ENCODE data around the gene NDOR1. TPM values are rescaled to one million over a fixed set of nuclear protein-coding genes. Genes with fewer than 3 reads are reported as not detected.
"Not testable (repeated sequence)": the region's sequence is repeated elsewhere in the genome, so short reads cannot be mapped to it uniquely, and the experiment has no call there.

Gene NDOR1
- total RNA-seq, 1 experiment from 2014 or later = 31.8 TPM

GRCh38 chr9:137262173-137262908 is 56.8 kb downstream of the NDOR1 start:
- peak overlapping the region; percentile 23 for H3K27ac Mint-ChIP-seq (ENCODE audit: unreplicated experiment)
- TF ChIP-seq CTCF (IDR thresholded peaks at IDR 0.05; ENCODE audit: insufficient read depth in 1 of 2, low read depth in 1 of 2, low read length in 1 of 2, severe bottlenecking in 1 of 2, unreplicated experiment in 1 of 2) = peak; percentile 30 to 38
- H3K36me3 Mint-ChIP-seq (ENCODE audit: insufficient read depth, unreplicated experiment) = peaks cover 68% of the 10 kb centered on the region
- H3K9me3 ChIP-seq; BruUV-seq (replicated peaks); H3K4me3 ChIP-seq (ENCODE audit: low read depth, low read length); H3K9me3 Mint-ChIP-seq (ENCODE audit: unreplicated experiment); H3K36me3 ChIP-seq (ENCODE audit: control insufficient read depth, insufficient read depth, low read length); H3K27me3 ChIP-seq (replicated peaks; ENCODE audit: control insufficient read depth, insufficient read depth, low read length); H3K4me1 Mint-ChIP-seq (ENCODE audit: low read depth, unreplicated experiment); H3K4me3 Mint-ChIP-seq (ENCODE audit: unreplicated experiment); intact Hi-C loops (cut with micrococcal nuclease; ENCODE audit: unreplicated experiment); H3K27me3 Mint-ChIP-seq (ENCODE audit: insufficient read depth, unreplicated experiment); H3K4me1 ChIP-seq: not testable (repeated sequence)
- ChIA-PET POLR2A (interaction anchor here (0.6 kb wide), 1 partner anchor 30 kb away, joined by 11 read pairs; no protein-coding TSS in a partner anchor), CTCF (interaction anchor here (1.2 kb wide), 1 partner anchor 8 kb away, joined by 5 read pairs; no protein-coding TSS in a partner anchor)
- DNase-seq = peak; percentile 61 to 71

- H3K27me3 ChIP-seq (replicated peaks; ENCODE audit: control insufficient read depth, insufficient read depth, low read length) = no peaks in the 10 kb centered on the region
- H3K9me3 Mint-ChIP-seq (ENCODE audit: unreplicated experiment) = no peaks in the 10 kb centered on the region
- H3K9me3 ChIP-seq = no peaks in the 10 kb centered on the region
- no TSS peak for BruUV-seq (replicated peaks)
- peaks cover 68% of the 10 kb centered on the region for H3K36me3 Mint-ChIP-seq (ENCODE audit: insufficient read depth, unreplicated experiment)
- no peaks in the 10 kb centered on the region for H3K4me1 ChIP-seq
- no peak overlapping the region for H3K4me3 Mint-ChIP-seq (ENCODE audit: unreplicated experiment)
- no peaks in the 10 kb centered on the region for H3K4me1 Mint-ChIP-seq (ENCODE audit: low read depth, unreplicated experiment)
- H3K27ac Mint-ChIP-seq (ENCODE audit: unreplicated experiment) = no peak overlapping the region
- ChIA-PET POLR2A (no interaction called here), CTCF (interaction anchor here (1.2 kb wide), 1 partner anchor 9 kb away, joined by 5 read pairs; no protein-coding TSS in a partner anchor)
- intact Hi-C loops (cut with micrococcal nuclease; ENCODE audit: unreplicated experiment) = no loop called here
- no peak for DNase-seq
- no peak for TF ChIP-seq CTCF (IDR thresholded peaks at IDR 0.05; ENCODE audit: insufficient read depth in 1 of 2, low read depth in 1 of 2, low read length in 1 of 2, severe bottlenecking in 1 of 2, unreplicated experiment in 1 of 2)
- peaks cover 2% of the 10 kb centered on the region for H3K36me3 ChIP-seq (ENCODE audit: control insufficient read depth, insufficient read depth, low read length)
- H3K4me3 ChIP-seq (ENCODE audit: low read depth, low read length) = no peak overlapping the region
- no peaks in the 10 kb centered on the region for H3K27me3 Mint-ChIP-seq (ENCODE audit: insufficient read depth, unreplicated experiment)
Observed at GRCh38 chr9:137262909-137263285, 57.4 kb downstream of the NDOR1 start.

- Histone ChIP-seq H3K4me1 (no peaks in the 10 kb centered on the region), H3K27me3 (replicated peaks; ENCODE audit: control insufficient read depth, insufficient read depth, low read length) (no peaks in the 10 kb centered on the region), H3K9me3 (no peaks in the 10 kb centered on the region), H3K4me3 (ENCODE audit: low read depth, low read length) (no peak overlapping the region), H3K36me3 (ENCODE audit: control insufficient read depth, insufficient read depth, low read length) (peaks cover 2% of the 10 kb centered on the region)
- no peaks in the 10 kb centered on the region for H3K27me3 Mint-ChIP-seq (ENCODE audit: insufficient read depth, unreplicated experiment)
- TF ChIP-seq CTCF (IDR thresholded peaks at IDR 0.05; ENCODE audit: insufficient read depth in 1 of 2, low read depth in 1 of 2, low read length in 1 of 2, severe bottlenecking in 1 of 2, unreplicated experiment in 1 of 2) = no peak
- no peak for DNase-seq
- intact Hi-C loops (cut with micrococcal nuclease; ENCODE audit: unreplicated experiment) = no loop called here
- no peaks in the 10 kb centered on the region for H3K4me1 Mint-ChIP-seq (ENCODE audit: low read depth, unreplicated experiment)
- H3K9me3 Mint-ChIP-seq (ENCODE audit: unreplicated experiment) = no peaks in the 10 kb centered on the region
- H3K27ac Mint-ChIP-seq (ENCODE audit: unreplicated experiment) = no peak overlapping the region
- BruUV-seq (replicated peaks) = no TSS peak
- ChIA-PET CTCF (no interaction called here), POLR2A (no interaction called here)
- H3K4me3 Mint-ChIP-seq (ENCODE audit: unreplicated experiment) = no peak overlapping the region
- H3K36me3 Mint-ChIP-seq (ENCODE audit: insufficient read depth, unreplicated experiment) = peaks cover 68% of the 10 kb centered on the region
Observed at GRCh38 chr9:137263506-137263905, 58.0 kb downstream of the NDOR1 start.

Measured in Caco-2 (cell line).